SW 1271 (cell line): Measurements from ENCODE around the gene PRR12.
A peak's percentile ranks its signal among the peaks of the same experiment; 100 is the strongest.

Experiments used
- DNase-seq, 2 experiments: peaks; one replicate each; lab custom pipeline; 2025; lab: John Stamatoyannopoulos, UW

Gene PRR12

GRCh38 chr19:49591731-49592485, 926 bp downstream of the PRR12 start:
- DNase-seq, result peak; percentile 29 to 52

GRCh38 chr19:49592486-49593232, 1.7 kb downstream of the PRR12 start:
- peak in 1 of 2 experiments; percentile 30 for DNase-seq

GRCh38 chr19:49593233-49594113, 2.5 kb downstream of the PRR12 start:
- peak; percentile 57 to 86 for DNase-seq

GRCh38 chr19:49594157-49594992, 3.4 kb downstream of the PRR12 start:
- no peak for DNase-seq

GRCh38 chr19:49594993-49595818, 4.2 kb downstream of the PRR12 start:
- no peak for DNase-seq

GRCh38 chr19:49595819-49596404, 4.9 kb downstream of the PRR12 start:
- no peak for DNase-seq

GRCh38 chr19:49596407-49596806, 5.4 kb downstream of the PRR12 start:
- no peak for DNase-seq

- no peak for DNase-seq
Observed at GRCh38 chr19:49596954-49597702, 6.1 kb downstream of the PRR12 start.

GRCh38 chr19:49597703-49597974, 6.7 kb downstream of the PRR12 start:
- no peak for DNase-seq

- no peak for DNase-seq
Observed at GRCh38 chr19:49599378-49600295, 8.7 kb downstream of the PRR12 start.

GRCh38 chr19:49601482-49602038, 10.6 kb downstream of the PRR12 start:
- DNase-seq, result no peak

GRCh38 chr19:49602806-49603205, 11.8 kb downstream of the PRR12 start:
- no peak for DNase-seq

GRCh38 chr19:49605605-49606004, 14.6 kb downstream of the PRR12 start:
- DNase-seq, result no peak

GRCh38 chr19:49609499-49610092, 18.6 kb downstream of the PRR12 start:
- DNase-seq, result no peak

GRCh38 chr19:49613374-49613773, 22.4 kb downstream of the PRR12 start:
- DNase-seq, result peak in 1 of 2 experiments; percentile 48

GRCh38 chr19:49614096-49614833, 23.3 kb downstream of the PRR12 start:
- DNase-seq, result peak; percentile 50 to 89

- DNase-seq, result no peak
Observed at GRCh38 chr19:49615861-49616260, 24.9 kb downstream of the PRR12 start.
